H1 (cell line): ENCODE data around the gene CCNY. TPM values are rescaled to one million over a fixed set of nuclear protein-coding genes. Genes with fewer than 3 reads are reported as not detected.

Source experiments
- CTCF ChIA-PET: fragments of 300-600 bp; sonication (Branson Sonifier 250); formaldehyde crosslinking; loops from one replicate; lab custom pipeline; 2021; ENCODE audit not compliant: partially characterized antibody; lab: Charles Lee
- POLR2A ChIA-PET: fragments of 300-600 bp; sonication (Branson Sonifier 250); formaldehyde crosslinking; loops from one replicate; lab custom pipeline; 2021; ENCODE audit warnings: inconsistent platforms; ENCODE audit not compliant: partially characterized antibody; lab: Charles Lee
- DNase-seq, 2 experiments: peaks; one replicate each; pipeline versions ENCODE4 v3.0.0 to v3.0.0-alpha.2; 2010 to 2022; ENCODE audit warnings: low spot score in 2 of 2, low read depth in 1 of 2, mixed read lengths in 1 of 2
- FAIRE-seq: peaks from 2 replicates; lab custom pipeline; 2011; peaks lifted over from hg19 to GRCh38; lab: Jason Lieb, UNC
- H2AFZ ChIP-seq: 2 replicates; pipeline ENCODE4 v1.8.1; 2012; ENCODE audit warnings: low read length, inconsistent platforms
- H2AK5ac ChIP-seq: 2 replicates; pipeline ENCODE4 v1.6.1; 2013; ENCODE audit warnings: low read depth, low read length
- H2BK120ac ChIP-seq: replicated peaks from 2 replicates; pipeline ENCODE3; 2013; ENCODE audit warnings: low read depth, low read length, inconsistent platforms
- H2BK12ac ChIP-seq: 2 replicates; pipeline ENCODE4 v1.6.1; 2013; ENCODE audit warnings: low read depth, low read length
- H2BK15ac ChIP-seq: 2 replicates; pipeline ENCODE4 v1.6.1; 2013; ENCODE audit warnings: low read length
- H2BK20ac ChIP-seq: 2 replicates; pipeline ENCODE4 v1.6.1; 2013; ENCODE audit warnings: low read length
- H2BK5ac ChIP-seq: 2 replicates; pipeline ENCODE4 v1.6.1; 2013; ENCODE audit warnings: low read depth, low read length
- H3K14ac ChIP-seq: 2 replicates; pipeline ENCODE4 v1.6.1; 2013; ENCODE audit warnings: inconsistent platforms; ENCODE audit not compliant: insufficient read length
- H3K18ac ChIP-seq: 2 replicates; pipeline ENCODE4 v1.6.1; 2013; ENCODE audit warnings: low read length; ENCODE audit errors: extremely low read depth
- H3K23ac ChIP-seq: 2 replicates; pipeline ENCODE4 v1.6.1; 2013; ENCODE audit warnings: inconsistent platforms; ENCODE audit not compliant: insufficient read length
- H3K23me2 ChIP-seq: 2 replicates; pipeline ENCODE4 v1.6.1; 2013; ENCODE audit warnings: low read depth, low read length
- H3K27ac ChIP-seq: 2 replicates; pipeline ENCODE4 v1.6.1; 2011; ENCODE audit warnings: low read depth, low read length, inconsistent platforms
- H3K27me3 ChIP-seq, 4 experiments: replicated peaks in 1 of 4; 1 replicate in 1 of 4; 2 replicates in 3 of 4; pipeline versions ENCODE4 v1.6.1 to v1.8.1; 2011 to 2013; ENCODE audit warnings: low read length in 3 of 4, mild to moderate bottlenecking in 3 of 4, inconsistent platforms in 2 of 4, mixed read lengths in 2 of 4, moderate library complexity in 1 of 4; ENCODE audit not compliant: control insufficient read depth in 3 of 4, insufficient read depth in 3 of 4; ENCODE audit errors: extremely low read depth in 1 of 4
- H3K36me3 ChIP-seq, 4 experiments: 2 replicates each; pipeline versions ENCODE4 v1.6.1 to v1.8.1; 2011 to 2013; ENCODE audit warnings: mild to moderate bottlenecking in 4 of 4, low read length in 3 of 4, moderate library complexity in 2 of 4, control low read depth in 1 of 4, inconsistent platforms in 1 of 4; ENCODE audit not compliant: insufficient read depth in 4 of 4, control insufficient read depth in 2 of 4
- H3K4ac ChIP-seq: replicated peaks from 2 replicates; pipeline ENCODE3; 2013; ENCODE audit warnings: low read length, low read depth, mixed read lengths, inconsistent platforms; ENCODE audit not compliant: insufficient read length
- H3K4me1 ChIP-seq, 4 experiments: replicated peaks in 1 of 4; 1 replicate in 1 of 4; 2 replicates in 3 of 4; pipeline versions ENCODE4 v1.6.1 to v1.8.1; 2011 to 2013; ENCODE audit warnings: low read length in 3 of 4, inconsistent platforms in 2 of 4, mixed read lengths in 1 of 4; ENCODE audit not compliant: insufficient read depth in 4 of 4, control insufficient read depth in 3 of 4
- H3K4me2 ChIP-seq, 2 experiments: 2 replicates each; pipeline versions ENCODE4 v1.6.1 to v1.8.1; 2011 to 2013; ENCODE audit warnings: low read depth in 2 of 2, low read length in 2 of 2, control low read depth in 1 of 2, inconsistent platforms in 1 of 2, mild to moderate bottlenecking in 1 of 2; ENCODE audit not compliant: insufficient read depth in 1 of 2
- H3K4me3 ChIP-seq, 4 experiments: fragments of 200-600, 300-600 bp in 1 of 4; sonication (generic), shearing (Covaris generic), sonication (Bioruptor Twin) in 1 of 4; 2 replicates each; pipeline versions ENCODE4 v1.5.1 to v1.8.1; 2011 to 2016; ENCODE audit warnings: low read length in 4 of 4, low read depth in 3 of 4, control low read depth in 2 of 4, inconsistent platforms in 2 of 4, mild to moderate bottlenecking in 2 of 4, mixed read lengths in 1 of 4, moderate library complexity in 1 of 4; ENCODE audit not compliant: insufficient read depth in 2 of 4; ENCODE audit errors: extremely low read depth in 1 of 4
- H3K56ac ChIP-seq: replicated peaks from 2 replicates; pipeline ENCODE3; 2013; ENCODE audit warnings: low read depth, mild to moderate bottlenecking, mixed read lengths, low read length, inconsistent platforms; ENCODE audit not compliant: insufficient read length
- H3K79me1 ChIP-seq: 2 replicates; pipeline ENCODE4 v1.6.1; 2013; ENCODE audit warnings: low read depth, low read length, control low read depth
- H3K79me2 ChIP-seq, 2 experiments: 2 replicates each; pipeline versions ENCODE4 v1.6.1 to v1.8.1; 2012 to 2013; ENCODE audit warnings: low read length in 2 of 2, mild to moderate bottlenecking in 2 of 2, inconsistent platforms in 1 of 2; ENCODE audit not compliant: insufficient read depth in 2 of 2, control insufficient read depth in 1 of 2
- H3K9ac ChIP-seq, 4 experiments: replicated peaks in 1 of 4; 1 replicate in 1 of 4; 2 replicates in 3 of 4; pipeline versions ENCODE4 v1.6.1 to v1.8.1; 2011 to 2013; ENCODE audit warnings: low read depth in 3 of 4, low read length in 3 of 4, control low read depth in 2 of 4, mild to moderate bottlenecking in 2 of 4, moderate library complexity in 2 of 4, inconsistent platforms in 1 of 4; ENCODE audit errors: extremely low read depth in 1 of 4
- H3K9me3 ChIP-seq, 2 experiments: 2 replicates each; pipeline versions ENCODE4 v1.6.1 to v1.8.1; 2012 to 2013; ENCODE audit warnings: mild to moderate bottlenecking in 2 of 2, moderate library complexity in 2 of 2, control low read depth in 1 of 2, inconsistent platforms in 1 of 2, low read depth in 1 of 2, low read length in 1 of 2, mixed read lengths in 1 of 2; ENCODE audit not compliant: insufficient read depth in 2 of 2
- H4K20me1 ChIP-seq, 2 experiments: replicated peaks in 1 of 2; 2 replicates each; pipeline versions ENCODE3 to v1.8.1; 2011 to 2013; ENCODE audit warnings: inconsistent platforms in 2 of 2, low read length in 2 of 2, mild to moderate bottlenecking in 1 of 2; ENCODE audit not compliant: insufficient read depth in 2 of 2, control insufficient read depth in 1 of 2
- H4K5ac ChIP-seq: 2 replicates; pipeline ENCODE4 v1.6.1; 2013; ENCODE audit warnings: low read length, low read depth, mixed read lengths, inconsistent platforms; ENCODE audit not compliant: insufficient read length
- H4K8ac ChIP-seq: 2 replicates; pipeline ENCODE4 v1.8.0; 2013; ENCODE audit warnings: mild to moderate bottlenecking, moderate library complexity, low read length, inconsistent platforms; ENCODE audit not compliant: insufficient read depth; ENCODE audit errors: extremely low read depth
- H4K91ac ChIP-seq: replicated peaks from 2 replicates; pipeline ENCODE3; 2013; ENCODE audit warnings: low read length, mixed read lengths, inconsistent platforms; ENCODE audit not compliant: insufficient read length
- ATF2 ChIP-seq: IDR thresholded peaks from 2 replicates; pipeline ENCODE4 v1.6.1; 2012; ENCODE audit warnings: low read length, inconsistent platforms
- BCL11A ChIP-seq, 2 experiments: IDR thresholded peaks; one replicate each; pipeline ENCODE4 v1.6.1; 2011; ENCODE audit warnings: low read depth in 2 of 2, low read length in 2 of 2, mild to moderate bottlenecking in 2 of 2
- CTBP2 ChIP-seq: IDR thresholded peaks from 2 replicates; pipeline ENCODE4 v1.7.0; 2011; ENCODE audit warnings: borderline replicate concordance, mild to moderate bottlenecking, moderate library complexity, mixed read lengths, low read length; ENCODE audit not compliant: insufficient read depth, insufficient read length
- CTCF ChIP-seq, 3 experiments: IDR thresholded peaks; 1 replicate in 2 of 3; 2 replicates in 1 of 3; pipeline versions ENCODE4 v1.5.1 to v1.6.1; 2011; ENCODE audit warnings: low read length in 3 of 3, mild to moderate bottlenecking in 3 of 3, inconsistent platforms in 2 of 3, low read depth in 1 of 3, moderate library complexity in 1 of 3; ENCODE audit not compliant: insufficient read depth in 1 of 3; ENCODE audit errors: control extremely low read depth in 1 of 3
- NRF1 ChIP-seq: IDR thresholded peaks from 2 replicates; pipeline ENCODE4 v1.6.1; 2011; ENCODE audit warnings: mild to moderate bottlenecking, low read depth, low read length, improper control_type of control experiment
- RFX5 ChIP-seq: IDR thresholded peaks from 2 replicates; pipeline ENCODE4 v1.6.1; 2011; ENCODE audit warnings: low read depth, low read length, improper control_type of control experiment, borderline replicate concordance
- SRF ChIP-seq: IDR thresholded peaks from 2 replicates; pipeline ENCODE4 v1.6.1; 2011; ENCODE audit warnings: mild to moderate bottlenecking, low read depth, low read length, moderate library complexity
- TAF1 ChIP-seq: IDR thresholded peaks from 2 replicates; pipeline ENCODE4 v1.6.1; 2011; ENCODE audit warnings: mild to moderate bottlenecking, low read depth, low read length
- TCF12 ChIP-seq: IDR thresholded peaks from 2 replicates; pipeline ENCODE4 v1.6.1; 2011; ENCODE audit warnings: low read depth, mild to moderate bottlenecking, low read length
- WGBS, 2 experiments: shearing (Covaris generic) in 1 of 2; methylation state at CpG; one replicate each; pipeline versions ENCODE4 v1.1.6 to v1.1.7; 2013 to 2015; ENCODE audit warnings: low lambda C conversion rate in 2 of 2, mixed read lengths in 2 of 2, inconsistent platforms in 1 of 2, low coverage in 1 of 2, missing lambda C conversion rate in 1 of 2; ENCODE audit not compliant: insufficient replicate concordance in 2 of 2, insufficient coverage in 1 of 2, insufficient read length in 1 of 2; ENCODE audit errors: extremely low coverage in 1 of 2, missing lambda C conversion rate in 1 of 2; 5-methylcytosine and 5-hydroxymethylcytosine counted together
- polyA plus RNA-seq, 7 experiments: library from polyadenylated mRNA; depleted of rRNA in 3 of 7; stranded (reverse) in 5 of 7; unstranded in 2 of 7; fragments of >200 nt in 5 of 7; fragments of 200-250 nt in 2 of 7; gene quantifications; 1 replicate in 5 of 7; 2 replicates in 1 of 7; 4 replicates in 1 of 7; pipeline versions ENCODE4 v1.2.1 to v1.2.3, GENCODE V29; 2011 to 2013; ENCODE audit warnings: missing spikeins in 2 of 7, mixed read lengths in 2 of 7
- total RNA-seq: library from RNA; stranded (reverse); fragmentation: NEBNext Ultra II Directional; extraction: Animal tissue kit (Norgen Biotek cat#: 25700); gene quantifications from 2 replicates; pipeline ENCODE4 v1.2.1, GENCODE V29; 2021

The CCNY gene
- total and polyA plus RNA-seq, 2 of the 8 experiments (the other 6 are each of a cell fraction or from before 2014, with no cell fraction given): 25.3 to 68.2 TPM

GRCh38 chr10:35520996-35521395 lies 184.7 kb downstream of the CCNY start:
- H3K14ac ChIP-seq: no peak overlapping the region
- H3K4me2 ChIP-seq: no peak overlapping the region
- H2BK120ac ChIP-seq: no peak overlapping the region
- H3K9ac ChIP-seq: no peak overlapping the region
- H3K79me1 ChIP-seq: no peaks in the 10 kb centered on the region; the same call in 1 of the 2 replicates
- no peak overlapping the region for H3K56ac ChIP-seq
- no peak overlapping the region for H3K4ac ChIP-seq
- no peak for FAIRE-seq
- no peak overlapping the region for H4K5ac ChIP-seq
- ChIA-PET CTCF (interaction anchor here (1.0 to 2.1 kb wide), 3 partner anchors 10 to 104 kb away, joined by 3 to 6 read pairs (median 4); no protein-coding TSS in a partner anchor), POLR2A (no interaction called here)
- H3K4me1 ChIP-seq: peaks cover 0 to 9% (median 6%) of the 10 kb centered on the region in 4 experiments; a peak in 6 of 7 replicates
- H3K18ac ChIP-seq: no peak overlapping the region
- H3K9me3 ChIP-seq: no peaks in the 10 kb centered on the region
- no peak overlapping the region for H2BK15ac ChIP-seq
- H2BK20ac ChIP-seq: no peak overlapping the region
- H2AK5ac ChIP-seq: no peak overlapping the region
- H3K27ac ChIP-seq: no peak overlapping the region
- H2BK12ac ChIP-seq: no peak overlapping the region
- H2BK5ac ChIP-seq: no peak overlapping the region
- H3K27me3 ChIP-seq: no peaks in the 10 kb centered on the region
- H3K4me3 ChIP-seq: no peak overlapping the region
- no peak for DNase-seq
- no peak overlapping the region for H2AFZ ChIP-seq
- H3K79me2 ChIP-seq: peaks cover 0 to 6% of the 10 kb centered on the region in 2 experiments; a peak in 1 of 4 replicates
- no peaks in the 10 kb centered on the region for H4K20me1 ChIP-seq
- WGBS, 2 experiments: 84% methylated on average over 3 of the region's 3 CpGs; no CpG with 5 or more reads in 1 of the 2 experiments
- no peaks in the 10 kb centered on the region for H3K36me3 ChIP-seq
- H3K23ac ChIP-seq: no peak overlapping the region
- no peak overlapping the region; the same call in 1 of the 2 replicates for H4K8ac ChIP-seq
- H3K23me2 ChIP-seq: no peaks in the 10 kb centered on the region
- H4K91ac ChIP-seq: no peak overlapping the region
- TF ChIP-seq TAF1 (no peak), BCL11A (IDR thresholded peaks at IDR 0.05; ENCODE audit: low read depth in 2 of 2, low read length in 2 of 2) (no peak), CTBP2 (no peak), RFX5 (no peak), TCF12 (no peak), CTCF (IDR thresholded peaks at IDR 0.05; ENCODE audit: control extremely low read depth in 1 of 3, insufficient read depth in 1 of 3, low read depth in 1 of 3, low read length in 3 of 3) (no peak), SRF (no peak), NRF1 (no peak), ATF2 (no peak)
